GM19328 (cell line): ENCODE results near the gene TBL1Y.
"Not testable (repeated sequence)": the region's sequence is repeated elsewhere in the genome, so short reads cannot be mapped to it uniquely, and the experiment has no call there.

Experiments used
- ATAC-seq: cut with Tn5 transposase; IDR thresholded peaks from one replicate; pipeline ENCODE4 v1.9.1; 2021; ENCODE audit warnings: mild to moderate bottlenecking, moderate library complexity; ENCODE audit not compliant: unreplicated experiment

The TBL1Y gene

GRCh38 chrY:7078725-7079124, 168.2 kb downstream of the TBL1Y start:
- no peak for ATAC-seq

DNA sequence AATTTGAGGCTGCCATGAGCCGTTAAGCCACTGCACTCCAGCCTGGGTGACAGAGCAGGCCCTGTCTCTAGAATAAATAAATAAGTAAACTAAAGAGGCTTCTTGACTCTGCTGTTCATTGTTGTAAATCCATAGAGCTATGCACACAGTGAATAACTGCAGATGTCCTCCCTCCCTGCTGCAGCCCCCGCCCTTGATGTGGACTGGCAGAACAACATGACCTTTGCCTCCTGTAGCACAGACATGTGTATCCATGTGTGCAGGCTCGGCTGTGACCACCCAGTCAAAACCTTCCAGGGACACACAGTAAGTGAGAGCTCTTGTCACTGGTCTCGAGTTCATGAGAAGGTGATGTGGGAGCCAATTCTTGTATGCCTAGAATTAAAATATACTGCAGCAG, 170.1 kb downstream of the TBL1Y start:
- ATAC-seq, result not testable (repeated sequence)

DNA sequence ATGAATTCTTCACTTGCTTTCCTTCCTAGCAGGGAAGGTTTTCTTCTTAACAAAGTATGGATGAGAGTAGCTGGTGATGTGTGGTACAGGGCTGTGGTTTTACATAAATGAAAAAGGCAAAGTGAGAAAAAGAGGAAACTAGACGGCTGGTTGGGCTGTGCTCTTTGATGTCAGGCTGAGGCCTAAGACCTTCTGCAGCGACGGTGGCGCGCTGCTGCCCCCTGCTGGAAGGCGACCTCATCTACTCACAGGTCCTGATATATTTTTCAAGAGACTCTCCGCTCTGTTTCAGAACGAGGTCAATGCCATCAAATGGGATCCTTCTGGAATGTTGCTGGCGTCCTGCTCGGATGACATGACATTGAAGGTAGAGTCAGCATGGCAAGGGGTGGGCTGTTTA, 175.1 kb downstream of the TBL1Y start:
- ATAC-seq, result no peak

DNA sequence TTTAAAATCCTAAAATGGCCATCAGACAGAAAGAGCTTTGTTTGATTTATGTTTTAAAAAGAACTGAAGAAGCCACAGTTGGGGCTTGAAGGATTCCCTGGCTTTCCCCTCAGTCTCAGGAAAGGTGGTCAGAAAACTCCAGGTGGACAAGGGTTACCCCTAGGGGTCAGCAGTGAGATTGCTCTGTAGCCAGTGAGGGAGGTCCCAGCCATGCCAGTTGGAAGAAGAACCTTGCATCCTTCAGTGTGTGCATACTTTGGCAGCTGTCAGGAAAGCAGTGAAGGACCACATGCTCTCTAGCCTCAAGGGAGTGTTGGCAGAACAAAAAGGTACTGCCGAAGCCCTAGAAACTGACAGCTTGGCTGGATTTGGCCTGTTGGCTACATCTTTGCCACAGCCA, 182.3 kb downstream of the TBL1Y start:
- no peak for ATAC-seq

DNA sequence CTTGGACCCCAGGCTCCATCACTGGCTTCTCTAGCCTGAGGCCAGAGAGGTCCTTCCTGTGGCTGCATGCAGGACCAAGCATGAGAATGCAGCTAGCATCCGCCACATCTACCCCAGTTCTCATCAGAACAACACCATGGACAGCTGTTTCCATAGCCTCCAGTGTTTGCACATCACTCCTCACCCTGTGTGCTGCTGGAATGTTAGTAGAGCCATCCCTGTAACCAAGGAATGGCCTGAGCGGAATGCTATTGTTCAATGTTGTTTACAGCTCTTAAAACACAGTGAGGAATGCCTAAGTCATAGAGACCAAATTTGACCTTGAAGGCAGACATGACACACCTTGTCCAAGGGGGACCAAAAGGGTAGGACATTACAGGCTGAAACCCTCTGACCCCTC, 183.9 kb downstream of the TBL1Y start:
- ATAC-seq, result no peak

GRCh38 chrY:7097021-7097420, 186.5 kb downstream of the TBL1Y start:
- no peak for ATAC-seq

- ATAC-seq, result no peak
Measured at GRCh38 chrY:7099742-7100141, 189.2 kb downstream of the TBL1Y start.

DNA sequence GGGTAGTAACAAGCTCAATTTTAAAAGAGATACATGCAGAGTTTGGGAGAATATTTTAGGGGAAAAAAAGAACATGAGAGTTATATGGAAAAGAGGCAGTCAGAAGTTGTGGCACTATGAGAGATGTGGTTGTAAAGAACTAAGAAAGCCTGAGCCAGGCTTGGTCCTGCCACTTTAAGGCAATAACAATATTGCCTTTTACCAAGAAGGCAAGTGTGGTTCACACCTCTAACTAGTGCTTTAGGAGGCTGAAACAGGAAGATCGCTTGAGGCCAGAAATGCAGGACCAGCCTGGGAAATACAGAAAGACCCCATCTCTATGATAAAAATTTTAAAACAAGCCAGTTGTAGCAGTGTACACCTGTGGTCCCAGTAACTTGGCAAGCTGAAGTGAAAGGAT, 192.2 kb downstream of the TBL1Y start:
- ATAC-seq, result no peak

DNA sequence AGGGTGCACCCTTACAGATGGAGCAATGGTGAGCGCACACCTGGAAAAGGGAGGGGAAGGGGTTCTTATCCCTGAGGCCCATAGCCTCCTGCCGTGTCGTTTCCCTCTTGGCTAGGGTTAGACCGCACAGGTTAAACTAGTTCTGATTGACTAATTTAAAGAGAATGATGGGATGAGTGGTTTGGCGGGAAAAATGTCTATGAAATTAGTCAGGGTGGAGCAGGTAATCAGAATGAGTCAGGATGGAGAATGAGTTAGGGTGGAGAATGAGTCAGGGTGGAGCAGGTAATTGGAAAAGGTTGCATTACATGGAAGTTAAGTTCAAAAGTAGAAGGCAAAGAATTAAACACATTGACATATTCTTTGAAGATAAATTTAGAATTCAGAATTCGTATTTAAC, 196.7 kb downstream of the TBL1Y start:
- no peak for ATAC-seq

DNA sequence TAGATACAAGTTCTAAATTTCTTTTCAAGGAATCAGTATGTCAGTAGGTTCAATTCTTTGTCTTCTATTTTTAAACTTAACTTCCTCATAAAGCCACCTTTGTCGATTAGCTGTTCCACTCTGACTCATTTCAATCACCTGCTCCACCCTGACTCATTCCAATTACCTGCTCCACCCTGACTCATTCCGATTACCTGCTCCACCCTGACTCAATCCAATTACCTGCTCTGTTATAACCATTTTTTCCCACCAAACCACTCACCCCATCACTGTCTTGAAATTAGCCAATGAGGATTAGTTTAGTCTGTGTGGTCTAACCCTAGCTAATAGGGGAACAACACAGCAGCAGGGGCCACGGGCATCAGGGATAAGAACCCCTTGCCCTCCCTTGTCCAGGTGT, 199.6 kb downstream of the TBL1Y start:
- no peak for ATAC-seq

GRCh38 chrY:7115871-7116270, 205.4 kb downstream of the TBL1Y start:
- no peak for ATAC-seq

- no peak for ATAC-seq
Measured at GRCh38 chrY:7122202-7122601, 211.7 kb downstream of the TBL1Y start.

GRCh38 chrY:7125136-7126056, 214.9 kb downstream of the TBL1Y start:
- ATAC-seq, result no peak

GRCh38 chrY:7128211-7128610, 217.7 kb downstream of the TBL1Y start:
- no peak for ATAC-seq
